Ramos (cell line): ENCODE results near the gene TNFSF10.
"Not testable (repeated sequence)": the region's sequence is repeated elsewhere in the genome, so short reads cannot be mapped to it uniquely, and the experiment has no call there.

Source experiments
- in situ Hi-C: fragments of 300-500 bp; cut with MboI; formaldehyde crosslinking; loops from one replicate; pipeline ENCODE4 v1.14.3; 2022; ENCODE audit warnings: low sequenced_read_pairs; ENCODE audit not compliant: unreplicated experiment

The TNFSF10 gene

DNA sequence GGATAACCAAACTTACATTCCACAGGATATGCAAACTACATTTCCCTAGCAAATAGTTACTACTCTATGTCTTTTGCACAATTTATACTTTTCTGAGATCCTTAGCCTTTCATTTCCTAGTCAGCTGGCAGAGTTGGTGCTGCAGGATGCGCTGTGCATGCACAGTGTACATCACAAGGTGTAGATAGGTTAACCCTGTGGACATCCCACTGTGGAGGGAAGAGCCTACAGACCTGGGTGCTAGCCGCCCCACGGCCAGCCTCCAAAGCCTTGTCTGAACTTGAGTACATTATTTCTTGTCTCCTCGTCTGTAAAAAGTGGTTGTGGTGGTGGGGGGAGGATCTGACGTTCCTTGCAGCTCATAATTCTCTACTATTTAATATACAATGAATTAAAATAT is 3.5 kb downstream of the TNFSF10 start:
- in situ Hi-C loops, result no loop called here

DNA sequence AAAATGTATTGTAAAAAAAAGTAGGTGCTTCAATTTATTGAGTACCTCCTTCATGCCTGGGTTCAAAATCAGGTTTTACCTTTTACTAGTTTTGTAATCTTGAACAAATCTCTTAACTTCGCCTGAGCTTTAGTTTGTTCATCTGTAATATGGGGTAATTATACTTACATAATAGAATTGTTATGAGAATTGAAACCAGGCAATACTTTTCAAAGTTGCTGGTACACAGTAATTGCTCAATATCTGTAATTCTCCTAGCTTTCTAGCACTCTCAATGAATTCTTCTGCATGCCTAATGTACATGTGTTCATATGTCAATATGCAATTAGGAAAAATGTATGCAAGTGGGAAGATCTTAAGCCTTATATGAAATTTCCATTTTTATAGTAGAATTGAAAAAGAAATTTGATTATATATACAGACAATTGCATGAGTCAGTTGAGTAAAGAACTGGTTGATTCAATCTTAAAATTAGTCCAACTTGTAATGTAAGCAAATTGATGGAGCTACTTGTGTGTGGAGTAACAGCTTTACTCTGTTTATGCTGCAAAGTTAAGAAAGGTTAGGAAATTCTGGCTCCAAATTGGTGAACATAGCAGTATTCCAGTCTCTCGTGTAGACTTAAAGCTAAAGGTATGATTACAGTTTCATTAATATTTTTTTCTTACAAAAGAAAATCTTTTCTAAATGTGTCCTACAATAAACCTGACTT is 4.1 kb downstream of the TNFSF10 start:
- in situ Hi-C loops, result no loop called here

GRCh38 chr3:172517859-172518466 is 5.3 kb downstream of the TNFSF10 start:
- in situ Hi-C loops, result no loop called here

- in situ Hi-C loops, result no loop called here
Measured at GRCh38 chr3:172516318-172517214, 6.7 kb downstream of the TNFSF10 start.

DNA sequence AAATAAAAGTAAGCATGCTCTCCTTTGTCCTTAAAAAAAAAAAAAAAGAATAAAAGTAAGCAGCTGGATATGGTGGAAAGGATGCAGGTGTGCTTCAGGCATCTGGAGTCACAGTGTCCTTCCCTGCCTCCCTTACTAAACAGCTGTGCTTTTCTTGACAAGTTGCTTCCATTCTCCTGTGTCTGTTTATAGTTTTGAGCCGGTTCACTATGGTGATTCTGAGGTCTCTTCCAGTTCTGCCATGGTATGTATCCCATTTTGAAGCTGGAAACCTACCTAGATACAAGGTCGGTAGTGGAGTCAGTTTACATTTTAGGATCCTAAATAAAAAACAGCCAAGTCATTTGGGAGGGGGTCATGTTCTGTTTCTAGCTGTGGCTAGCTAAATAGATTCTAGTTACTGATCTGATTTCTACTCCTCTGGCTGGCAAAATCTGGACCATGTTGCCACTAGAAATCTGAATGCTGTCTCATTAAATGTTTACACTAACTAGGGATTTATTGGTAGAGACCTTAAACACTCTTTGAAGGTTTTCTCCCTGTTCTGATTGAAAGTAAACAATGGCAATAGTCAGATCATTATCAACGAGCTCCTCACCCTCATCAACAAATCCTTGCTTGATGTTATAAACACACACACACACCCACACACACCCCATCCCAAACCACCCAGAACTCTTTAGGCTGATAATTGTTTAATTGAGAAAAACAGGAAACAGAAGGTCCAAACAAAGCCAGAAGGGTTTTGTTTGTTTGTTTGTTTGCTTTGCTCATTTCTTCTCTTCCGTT is 7.9 kb downstream of the TNFSF10 start:
- in situ Hi-C loops, result no loop called here

DNA sequence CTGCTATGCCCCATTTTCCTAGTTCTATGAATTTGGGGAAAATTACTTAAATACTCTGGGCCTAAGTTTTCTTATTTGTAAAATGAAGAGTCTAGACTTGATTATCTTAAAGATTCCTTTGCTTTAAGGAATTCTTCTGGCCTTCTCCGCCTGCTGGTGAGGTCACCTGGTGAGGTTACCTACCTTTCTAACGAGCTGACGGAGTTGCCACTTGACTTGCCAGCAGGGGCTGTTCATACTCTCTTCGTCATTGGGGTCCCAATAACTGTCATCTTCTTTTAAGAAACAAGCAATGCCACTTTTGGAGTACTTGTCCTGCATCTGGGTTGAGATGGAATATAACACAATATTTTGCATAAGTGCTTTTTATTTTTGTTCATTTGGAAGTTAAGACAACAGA is 8.6 kb downstream of the TNFSF10 start:
- in situ Hi-C loops, result no loop called here

DNA sequence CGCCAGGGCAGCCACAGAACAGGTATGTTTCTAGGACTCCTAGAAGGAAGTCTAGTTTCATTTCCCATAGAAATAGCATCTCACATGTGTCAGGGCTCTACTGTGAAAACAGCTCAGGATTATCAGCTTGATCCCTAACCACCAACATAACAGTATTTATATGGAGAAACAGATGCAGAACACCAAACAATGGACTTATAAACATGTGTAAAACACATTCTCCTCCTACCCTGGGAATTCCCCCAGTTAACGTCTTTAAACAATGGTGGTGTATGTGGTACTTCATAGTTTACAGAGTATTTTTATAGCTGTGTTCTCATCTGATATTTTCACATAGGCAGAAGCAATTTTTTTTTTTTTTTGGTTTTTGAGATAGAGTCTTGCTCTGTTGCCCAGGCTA is 9.7 kb downstream of the TNFSF10 start:
- in situ Hi-C loops, result no loop called here

DNA sequence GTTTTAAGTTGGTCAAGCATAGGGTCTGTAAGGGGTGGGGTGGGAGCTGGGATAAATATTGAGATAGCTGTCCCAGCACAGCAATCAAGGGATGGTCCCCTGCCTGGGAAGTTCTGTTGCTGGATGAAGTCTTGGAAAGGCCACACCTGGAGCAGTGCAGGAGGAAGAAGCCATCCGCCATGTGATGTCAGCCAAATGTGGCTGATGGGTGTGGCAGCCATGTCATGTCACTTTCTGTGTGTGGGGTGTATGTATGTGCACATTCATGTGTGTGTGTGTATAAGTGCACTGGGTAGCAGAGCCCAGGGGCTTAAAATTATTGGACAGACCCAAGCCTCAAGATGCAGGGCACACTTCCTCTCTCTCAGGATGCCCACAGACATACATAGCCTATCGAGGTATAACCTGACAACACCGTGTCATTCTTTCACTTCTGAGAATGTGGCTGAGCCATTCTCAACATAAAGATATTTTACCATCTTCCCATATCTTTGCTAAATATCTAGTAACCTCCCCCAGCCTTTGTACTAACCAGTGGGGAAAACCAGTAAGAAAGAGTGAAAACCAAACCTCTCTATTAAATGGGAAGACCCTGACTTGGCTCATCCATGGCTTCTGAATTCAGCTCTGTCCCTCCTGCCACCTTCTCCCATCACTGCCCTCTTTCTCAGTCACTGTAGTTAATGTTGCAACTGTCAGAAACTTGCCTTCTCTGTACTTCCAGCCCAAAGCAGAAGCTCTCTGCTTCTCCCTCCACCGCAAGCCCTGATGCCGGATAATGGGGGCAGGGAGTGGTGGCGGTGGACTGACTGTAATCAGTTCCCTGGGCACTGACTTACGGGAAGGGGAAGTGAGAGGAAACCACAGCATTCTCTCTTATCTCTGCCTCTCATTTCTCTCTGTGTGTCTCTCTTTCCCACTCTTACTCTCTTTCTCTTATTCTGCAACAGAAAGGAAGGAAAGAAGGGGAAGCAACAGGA is 11.2 kb downstream of the TNFSF10 start:
- in situ Hi-C loops, result no loop called here

DNA sequence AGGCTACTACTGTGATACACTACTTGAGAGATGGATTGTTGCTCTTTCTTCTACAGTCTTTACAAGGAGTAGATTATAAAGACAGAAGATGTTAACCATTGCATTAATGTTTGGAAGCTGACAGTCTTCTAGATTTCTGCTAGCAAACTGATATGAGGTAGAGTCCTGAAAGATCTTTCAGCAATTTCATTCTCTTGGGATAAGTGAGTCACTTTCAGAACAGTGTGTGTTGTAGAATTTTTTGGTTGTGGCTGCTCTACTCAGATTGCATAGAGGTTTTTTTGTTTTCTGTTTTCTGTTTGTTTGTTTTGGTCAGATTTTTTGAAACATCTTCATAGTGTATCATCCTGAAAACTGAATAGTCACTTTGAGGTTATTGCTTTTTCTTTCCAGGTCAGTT is 17.1 kb downstream of the TNFSF10 start:
- in situ Hi-C loops, result no loop called here

DNA sequence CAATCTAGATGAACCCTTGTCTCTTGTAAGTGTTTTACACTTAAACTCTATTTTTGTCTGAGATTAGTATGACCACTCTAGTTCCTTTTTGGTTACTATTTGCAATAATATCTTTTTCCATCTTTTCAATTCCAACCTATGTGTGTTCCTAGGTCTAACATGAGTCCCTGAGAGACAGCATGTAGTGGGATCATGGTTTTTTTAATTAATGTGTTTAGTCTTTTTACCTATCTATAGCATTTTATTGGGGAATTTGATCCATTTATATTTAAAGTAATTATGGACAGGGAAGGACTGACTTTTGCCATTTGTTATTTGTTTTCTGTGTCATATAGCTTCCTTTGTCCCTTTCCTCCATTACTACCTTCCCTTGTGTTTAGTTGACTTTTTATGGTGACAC is 21.7 kb downstream of the TNFSF10 start:
- in situ Hi-C loops, result no loop called here

DNA sequence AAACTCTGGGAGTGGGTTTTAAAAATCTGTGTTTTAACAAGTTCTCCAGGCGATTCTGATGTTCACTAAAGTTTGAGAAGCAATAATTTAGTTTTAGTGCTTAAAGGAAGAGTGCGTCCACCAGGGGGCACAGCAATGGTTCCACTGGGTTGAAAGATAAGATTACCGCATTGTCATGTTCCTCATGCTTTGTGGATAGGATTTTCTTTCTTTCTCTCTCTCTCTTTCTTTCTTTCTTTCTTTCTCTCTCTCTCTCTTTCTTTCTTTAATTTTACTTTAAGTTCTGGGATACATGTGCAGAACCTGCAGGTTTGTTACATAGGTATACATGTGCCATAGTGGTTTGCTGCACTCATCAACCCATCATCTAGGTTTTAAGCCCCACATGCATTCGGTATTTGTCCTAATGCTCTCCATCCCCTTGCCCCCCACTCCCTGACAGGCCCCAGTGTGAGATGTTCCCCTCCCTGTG is 33.0 kb downstream of the TNFSF10 start:
- in situ Hi-C loops, result not testable (repeated sequence)

DNA sequence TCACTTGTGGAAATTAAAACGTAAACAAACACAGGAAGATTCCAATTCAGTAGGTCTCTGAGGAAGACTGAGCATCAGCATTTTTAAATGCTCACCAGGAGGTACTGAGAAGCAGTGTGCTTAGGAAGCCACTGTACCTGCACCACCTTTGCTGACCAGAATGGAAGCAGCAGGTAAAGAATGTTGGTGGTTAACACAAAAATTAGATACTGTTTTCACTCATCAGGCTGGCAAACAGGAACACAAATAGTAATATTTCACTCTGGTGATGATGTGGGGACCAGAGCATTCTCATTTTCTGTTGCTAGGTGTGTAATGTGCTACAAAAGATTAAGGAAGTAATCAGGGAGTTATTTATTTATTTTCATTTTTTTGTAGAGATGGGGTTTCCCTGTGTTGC is 45.1 kb downstream of the TNFSF10 start:
- in situ Hi-C loops, result no loop called here

DNA sequence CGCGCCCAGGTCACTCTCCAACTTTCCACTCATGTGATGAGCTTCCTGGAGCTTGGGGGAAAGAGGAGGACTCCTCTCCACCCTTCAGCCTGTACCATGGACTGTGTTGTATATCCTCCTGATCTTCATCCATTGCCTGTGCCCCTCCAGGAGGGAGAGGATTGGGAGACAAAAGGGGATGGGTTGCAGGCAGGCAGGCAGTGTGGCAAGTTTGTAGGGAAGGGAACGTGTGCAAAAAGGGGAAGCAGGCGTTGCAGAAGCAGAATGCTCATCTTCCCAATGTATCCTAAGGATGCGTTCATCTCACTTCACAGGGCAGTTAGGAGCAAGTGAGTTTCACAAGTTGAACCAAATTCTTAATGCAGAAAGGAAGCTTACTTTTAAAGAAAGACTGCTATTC is 46.9 kb downstream of the TNFSF10 start:
- in situ Hi-C loops, result no loop called here

GRCh38 chr3:172475703-172476102 is 47.5 kb downstream of the TNFSF10 start:
- in situ Hi-C loops, result no loop called here

GRCh38 chr3:172471903-172472302 is 51.3 kb downstream of the TNFSF10 start:
- in situ Hi-C loops, result no loop called here

DNA sequence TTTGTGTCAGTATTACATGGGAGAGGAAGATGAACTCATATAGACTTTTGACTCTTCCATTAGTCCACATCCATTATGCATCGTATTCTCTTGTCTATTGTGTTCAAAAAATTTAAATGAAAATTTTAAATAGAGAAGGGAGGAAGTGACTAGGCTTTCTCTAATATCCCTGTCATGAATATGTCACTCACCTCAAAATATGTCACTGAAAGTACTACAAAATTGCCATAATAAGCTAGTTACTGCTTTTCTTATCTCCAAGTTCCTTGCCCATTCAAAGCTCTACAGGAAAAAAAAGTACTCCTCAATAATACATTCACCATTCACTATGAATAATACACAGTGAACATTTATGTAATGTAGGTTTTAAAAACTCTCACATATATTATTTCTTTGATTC is 52.6 kb downstream of the TNFSF10 start:
- in situ Hi-C loops, result no loop called here

- in situ Hi-C loops, result no loop called here
Measured at GRCh38 chr3:172467170-172467824, 55.9 kb downstream of the TNFSF10 start.

GRCh38 chr3:172466553-172467130 is 56.6 kb downstream of the TNFSF10 start:
- in situ Hi-C loops, result no loop called here
